IPS-20b (cell line): ENCODE measurements around the gene MEGF11.
"Not testable (repeated sequence)": the region's sequence is repeated elsewhere in the genome, so short reads cannot be mapped to it uniquely, and the experiment has no call there.

ENCODE experiments used
- H3K27ac ChIP-seq: one replicate; pipeline ENCODE4 v1.5.1; 2013; ENCODE audit warnings: low read length
- H3K27me3 ChIP-seq: 2 replicates; pipeline ENCODE4 v1.6.1; 2013; ENCODE audit warnings: mild to moderate bottlenecking, low read length, inconsistent platforms; ENCODE audit not compliant: insufficient read depth
- H3K36me3 ChIP-seq: 2 replicates; pipeline ENCODE4 v1.6.1; 2013; ENCODE audit warnings: low read depth, mild to moderate bottlenecking, inconsistent platforms, low read length, moderate library complexity; ENCODE audit not compliant: insufficient read depth
- H3K4me1 ChIP-seq: 2 replicates; pipeline ENCODE4 v1.6.1; 2013; ENCODE audit warnings: mild to moderate bottlenecking, control low read depth, inconsistent platforms, low read length, moderate library complexity; ENCODE audit not compliant: insufficient read depth
- H3K4me3 ChIP-seq: 2 replicates; pipeline ENCODE4 v1.5.1; 2013; ENCODE audit warnings: mild to moderate bottlenecking, low read length, inconsistent platforms
- H3K9ac ChIP-seq: 2 replicates; pipeline ENCODE4 v1.6.1; 2013; ENCODE audit warnings: low read depth, mild to moderate bottlenecking, inconsistent platforms, low read length, moderate library complexity
- H3K9me3 ChIP-seq: 2 replicates; pipeline ENCODE4 v1.6.1; 2013; ENCODE audit warnings: mild to moderate bottlenecking, low read depth, low read length, inconsistent platforms; ENCODE audit not compliant: insufficient read depth

The MEGF11 gene

DNA sequence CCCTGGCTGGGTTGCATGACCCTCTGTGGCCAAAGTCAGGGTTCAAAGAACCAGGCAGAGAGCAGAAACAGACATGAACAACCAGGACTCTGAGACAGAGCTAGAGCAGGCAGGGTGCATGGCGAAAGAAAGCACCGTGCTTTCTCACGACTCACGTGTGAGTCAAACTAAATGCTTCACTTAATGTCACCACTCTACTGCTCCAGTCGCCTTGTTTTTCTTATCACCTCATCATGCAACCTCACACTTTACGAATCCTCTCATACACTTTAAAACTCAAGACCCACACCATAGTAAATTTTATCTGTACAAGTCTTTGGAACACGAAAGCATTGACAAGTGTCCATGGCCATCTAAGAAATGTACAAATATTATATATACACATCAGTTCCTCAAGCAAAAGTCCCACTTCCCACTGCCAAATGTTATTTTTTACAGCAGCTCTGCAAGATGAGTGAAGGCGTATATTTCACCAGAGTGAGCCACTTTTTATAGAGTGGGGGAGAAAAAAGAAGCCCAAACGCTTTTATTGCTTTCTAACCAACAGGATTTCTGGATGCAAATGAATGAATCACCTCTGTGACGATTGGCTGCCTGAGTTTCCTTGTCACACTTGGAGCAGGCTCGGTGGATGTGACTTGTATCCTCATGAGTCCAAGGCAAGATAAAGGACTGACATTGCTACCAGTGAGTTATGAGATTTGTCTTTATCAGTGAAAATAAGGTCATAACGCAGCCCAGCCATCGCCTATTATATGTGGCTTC lies 16.0 kb upstream of the MEGF11 start:
- Histone ChIP-seq H3K36me3 (no peaks in the 10 kb centered on the region), H3K9me3 (no peaks in the 10 kb centered on the region), H3K9ac (no peak overlapping the region), H3K27me3 (no peaks in the 10 kb centered on the region), H3K27ac (no peak overlapping the region), H3K4me1 (peaks cover 4% of the 10 kb centered on the region; the same call in 1 of the 2 replicates), H3K4me3 (no peak overlapping the region)

DNA sequence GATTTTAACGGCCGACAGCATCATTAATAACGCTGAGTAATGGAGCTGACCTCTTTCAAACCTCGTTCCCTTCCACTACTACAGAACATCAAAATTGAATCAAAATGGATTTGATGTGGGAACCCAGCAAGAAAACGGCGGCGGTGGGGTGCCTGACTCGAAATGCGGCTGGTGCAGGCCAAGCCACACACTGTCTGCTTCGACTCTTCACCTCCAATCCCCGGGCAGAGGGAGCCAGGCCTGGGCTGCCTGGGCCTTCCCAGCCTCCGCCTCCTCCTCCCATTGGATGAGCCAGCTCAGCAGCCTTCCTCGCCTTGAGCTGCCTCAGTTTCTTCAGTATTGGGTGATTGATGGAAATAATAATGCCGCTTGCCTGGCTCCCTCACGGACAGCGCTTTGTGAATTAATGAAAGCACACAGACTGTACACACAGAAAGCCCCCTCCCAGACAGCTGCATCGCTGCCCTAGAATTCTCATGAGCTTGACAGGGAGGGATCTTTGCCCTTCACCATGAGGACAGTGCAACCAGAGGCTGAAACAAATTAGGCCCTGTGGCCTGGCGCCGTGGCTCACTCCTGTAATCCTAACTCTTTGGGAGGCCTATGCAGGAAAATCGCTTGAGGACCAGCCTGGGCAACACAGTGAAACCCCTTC lies 11.4 kb upstream of the MEGF11 start:
- Histone ChIP-seq H3K9me3 (peaks cover 8% of the 10 kb centered on the region; the same call in 1 of the 2 replicates), H3K27ac (no peak overlapping the region), H3K4me3 (no peak overlapping the region), H3K27me3 (no peaks in the 10 kb centered on the region), H3K9ac (no peak overlapping the region), H3K36me3 (no peaks in the 10 kb centered on the region), H3K4me1 (peaks cover 4% of the 10 kb centered on the region; the same call in 1 of the 2 replicates)

- H3K27ac ChIP-seq, H3K9me3 ChIP-seq, H3K4me1 ChIP-seq, H3K9ac ChIP-seq, H3K4me3 ChIP-seq, H3K36me3 ChIP-seq, H3K27me3 ChIP-seq: not testable (repeated sequence)
These were observed 9.3 kb upstream of the MEGF11 start for GRCh38 chr15:66262837-66263236.

DNA sequence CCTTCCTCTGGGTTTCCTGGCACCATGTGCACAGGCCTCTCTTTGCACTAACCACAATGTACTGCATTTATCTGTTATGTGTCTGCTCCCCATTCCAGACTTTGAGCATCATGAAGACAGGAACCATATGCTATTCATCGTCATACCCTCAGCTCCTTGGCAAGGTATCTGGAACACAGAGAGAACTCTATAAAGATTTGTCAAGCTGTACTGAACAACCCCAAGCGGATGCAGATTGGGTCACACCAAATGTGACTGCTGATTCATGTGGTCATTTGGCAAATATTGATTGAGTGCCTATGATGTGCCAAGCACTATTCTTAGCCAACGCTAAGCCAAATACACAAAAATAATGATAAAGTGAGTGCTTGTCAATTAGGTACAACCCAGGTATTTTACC lies 7.5 kb upstream of the MEGF11 start:
- H3K4me1 ChIP-seq = no peaks in the 10 kb centered on the region
- peaks cover 8% of the 10 kb centered on the region; the same call in 1 of the 2 replicates for H3K9me3 ChIP-seq
- H3K36me3 ChIP-seq = no peaks in the 10 kb centered on the region
- peaks cover 27% of the 10 kb centered on the region for H3K27me3 ChIP-seq
- no peak overlapping the region for H3K27ac ChIP-seq
- no peak overlapping the region for H3K9ac ChIP-seq
- H3K4me3 ChIP-seq = no peak overlapping the region

DNA sequence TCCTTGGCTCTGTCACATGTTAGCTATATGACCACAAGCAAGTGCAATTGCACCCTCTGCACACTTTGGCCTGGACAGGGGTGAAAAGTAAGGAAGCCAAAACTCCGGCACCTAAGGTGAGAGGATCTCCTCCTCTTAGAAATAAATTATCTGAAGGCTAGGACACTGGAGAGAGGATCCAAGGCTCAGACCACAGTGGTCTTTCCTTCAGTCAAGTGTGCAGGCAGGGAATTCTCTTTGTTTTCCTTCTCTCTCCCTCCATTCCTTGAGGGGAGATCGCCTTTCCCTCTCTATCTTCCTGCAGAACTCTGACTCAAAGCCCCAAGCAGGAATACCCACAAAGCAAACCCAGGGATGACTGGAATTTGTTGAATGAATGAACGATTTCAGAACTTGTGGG lies 3.1 kb upstream of the MEGF11 start:
- H3K4me3 ChIP-seq = no peak overlapping the region
- peaks cover 67% of the 10 kb centered on the region for H3K27me3 ChIP-seq

DNA sequence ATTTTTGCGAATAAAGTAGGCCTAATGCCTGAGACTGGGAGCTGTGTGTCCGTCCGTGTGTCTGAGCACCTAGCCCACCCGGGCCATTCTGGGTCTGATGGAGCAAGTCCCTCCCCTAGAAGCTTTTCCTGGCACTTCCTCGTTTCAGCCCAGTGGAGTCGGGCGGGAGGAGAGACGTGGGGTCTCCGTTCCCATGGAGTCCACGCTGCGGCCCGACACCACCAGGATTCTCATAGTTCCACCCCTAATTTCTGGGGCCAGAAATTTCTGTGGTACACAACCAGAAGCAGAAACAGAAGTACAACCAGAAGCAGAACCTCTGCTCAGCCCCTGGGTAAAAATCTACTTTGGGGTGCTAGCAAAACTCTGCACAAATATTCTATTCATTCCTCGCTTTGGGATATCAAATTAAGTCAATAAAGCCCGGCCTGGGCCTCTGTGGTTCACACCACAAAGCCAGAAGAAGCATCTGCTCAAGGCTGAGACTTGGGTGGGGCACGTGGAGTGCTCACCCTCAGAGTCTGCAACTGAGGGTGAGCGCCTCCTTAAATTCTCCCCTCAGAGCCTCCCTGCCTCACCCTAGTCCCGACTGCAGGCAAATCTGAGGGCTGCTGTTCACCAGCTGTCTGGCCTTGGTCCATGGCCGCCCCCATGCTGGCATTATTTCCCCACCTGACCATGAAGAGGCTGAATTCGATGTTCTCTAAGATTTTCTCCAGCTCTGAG lies 1.6 kb upstream of the MEGF11 start:
- H3K27me3 ChIP-seq = peaks cover 83% of the 10 kb centered on the region
- no peak overlapping the region for H3K27ac ChIP-seq
- peak overlapping the region; percentile 84 for H3K4me3 ChIP-seq
- peaks cover 8% of the 10 kb centered on the region; the same call in 1 of the 2 replicates for H3K4me1 ChIP-seq
- no peaks in the 10 kb centered on the region for H3K36me3 ChIP-seq
- H3K9me3 ChIP-seq = no peaks in the 10 kb centered on the region
- H3K9ac ChIP-seq = no peak overlapping the region

More for the DNA sequence above, 3.1 kb upstream of the MEGF11 start:
- peaks cover under 1% of the 10 kb centered on the region; the same call in 1 of the 2 replicates for H3K4me1 ChIP-seq
- H3K9me3 ChIP-seq = no peaks in the 10 kb centered on the region
- H3K9ac ChIP-seq = no peak overlapping the region
- no peaks in the 10 kb centered on the region for H3K36me3 ChIP-seq
- no peak overlapping the region for H3K27ac ChIP-seq

- H3K4me1 ChIP-seq = peaks cover 15% of the 10 kb centered on the region; the same call in 1 of the 2 replicates
- peak overlapping the region; percentile 45; the same call in 1 of the 2 replicates for H3K9ac ChIP-seq
- no peaks in the 10 kb centered on the region for H3K9me3 ChIP-seq
- H3K27ac ChIP-seq = no peak overlapping the region
- peak overlapping the region; percentile 84 for H3K4me3 ChIP-seq
- no peaks in the 10 kb centered on the region for H3K36me3 ChIP-seq
- H3K27me3 ChIP-seq = peaks cover 91% of the 10 kb centered on the region
These were observed 770 bp upstream of the MEGF11 start for GRCh38 chr15:66254089-66254950.

- Histone ChIP-seq H3K27me3 (peaks cover 93% of the 10 kb centered on the region), H3K4me3 (peak overlapping the region; percentile 84), H3K36me3 (no peaks in the 10 kb centered on the region), H3K9ac (peak overlapping the region; percentile 49; the same call in 1 of the 2 replicates), H3K4me1 (peaks cover 22% of the 10 kb centered on the region; the same call in 1 of the 2 replicates), H3K27ac (no peak overlapping the region), H3K9me3 (no peaks in the 10 kb centered on the region)
These were observed 699 bp downstream of the MEGF11 start for GRCh38 chr15:66252685-66253417.

- H3K4me1 ChIP-seq = peaks cover 22% of the 10 kb centered on the region; the same call in 1 of the 2 replicates
- peak overlapping the region; percentile 84 for H3K4me3 ChIP-seq
- H3K27ac ChIP-seq = no peak overlapping the region
- H3K9me3 ChIP-seq = no peaks in the 10 kb centered on the region
- peaks cover 86% of the 10 kb centered on the region for H3K27me3 ChIP-seq
- H3K9ac ChIP-seq = peak overlapping the region; percentile 49; the same call in 1 of the 2 replicates
- no peaks in the 10 kb centered on the region for H3K36me3 ChIP-seq
These were observed 1.5 kb downstream of the MEGF11 start for GRCh38 chr15:66251790-66252684.
